Neural progenitor cell (in vitro differentiated cells): ENCODE results near the gene TP53BP2. TPM values are rescaled to one million over a fixed set of nuclear protein-coding genes. Genes with fewer than 3 reads are reported as not detected.

Experiments used
- DNase-seq: peaks from one replicate; pipeline ENCODE4 v3.0.0-alpha.2; 2016; ENCODE audit warnings: low spot score
- H2AFZ ChIP-seq: fragments of 200-600 bp; sonication (generic); replicated peaks from 2 replicates; pipeline ENCODE4 v1.6.1; 2016; ENCODE audit warnings: antibody characterized with exemption
- H3F3A ChIP-seq: fragments of 200-600 bp; sonication (generic); 2 replicates; pipeline ENCODE4 v1.6.1; 2016; ENCODE audit warnings: antibody characterized with exemption, low read depth
- H3K27ac ChIP-seq: fragments of 200-600 bp; sonication (generic); 2 replicates; pipeline ENCODE4 v1.5.1; 2016; ENCODE audit warnings: mild to moderate bottlenecking
- H3K27me3 ChIP-seq: fragments of 200-600 bp; sonication (generic); 2 replicates; pipeline ENCODE4 v1.6.1; 2016; ENCODE audit warnings: mild to moderate bottlenecking, moderate library complexity
- H3K36me3 ChIP-seq: fragments of 200-600 bp; sonication (generic); 2 replicates; pipeline ENCODE4 v1.5.1; 2016
- H3K4me1 ChIP-seq: fragments of 200-600 bp; sonication (generic); 2 replicates; pipeline ENCODE4 v1.6.1; 2016; ENCODE audit warnings: mixed run types
- H3K4me2 ChIP-seq: fragments of 200-600 bp; sonication (generic); 2 replicates; pipeline ENCODE4 v1.6.1; 2016
- H3K4me3 ChIP-seq: fragments of 200-600 bp; sonication (generic); 2 replicates; pipeline ENCODE4 v1.5.1; 2016
- H3K79me2 ChIP-seq: fragments of 200-600 bp; sonication (generic); 2 replicates; pipeline ENCODE4 v1.6.1; 2016; ENCODE audit warnings: low read depth
- H3K9ac ChIP-seq: fragments of 200-600 bp; sonication (generic); 2 replicates; pipeline ENCODE4 v1.6.1; 2016
- H3K9me3 ChIP-seq: fragments of 200-600 bp; sonication (generic); 2 replicates; pipeline ENCODE4 v1.5.1; 2016; ENCODE audit warnings: low read depth
- H4K20me1 ChIP-seq: fragments of 200-600 bp; sonication (generic); 2 replicates; pipeline ENCODE4 v1.6.1; 2016; ENCODE audit warnings: low read depth
- H3K27ac Mint-ChIP-seq: 3 replicates; pipeline ENCODE4 v1.8.0; 2021; ENCODE audit warnings: mixed read lengths
- H3K27me3 Mint-ChIP-seq: 2 replicates; pipeline ENCODE4 v1.8.0; 2022; ENCODE audit warnings: low read depth, mild to moderate bottlenecking, inconsistent platforms, moderate library complexity, mixed read lengths; ENCODE audit not compliant: insufficient read depth
- H3K36me3 Mint-ChIP-seq: 3 replicates; pipeline ENCODE4 v1.8.0; 2021; ENCODE audit warnings: mixed read lengths
- H3K4me1 Mint-ChIP-seq: 3 replicates; pipeline ENCODE4 v1.8.0; 2021; ENCODE audit warnings: mixed read lengths
- H3K4me3 Mint-ChIP-seq: 3 replicates; pipeline ENCODE4 v1.8.0; 2021; ENCODE audit warnings: mild to moderate bottlenecking, moderate library complexity, mixed read lengths
- H3K9me3 Mint-ChIP-seq: 3 replicates; pipeline ENCODE4 v1.8.0; 2020; ENCODE audit warnings: mixed read lengths
- EZH2 ChIP-seq: fragments of 200-600 bp; sonication (generic); IDR thresholded peaks from 2 replicates; pipeline ENCODE4 v1.6.1; 2017; ENCODE audit warnings: antibody characterized with exemption, mild to moderate bottlenecking, moderate library complexity
- EZH2phosphoT487 ChIP-seq: fragments of 200-600 bp; sonication (generic); IDR thresholded peaks from 2 replicates; pipeline ENCODE4 v1.6.1; 2017; ENCODE audit warnings: antibody characterized with exemption
- total RNA-seq: library from RNA; depleted of rRNA; stranded (reverse); fragments of >200 nt; gene quantifications from 2 replicates; pipeline ENCODE4 v1.2.3, GENCODE V29; 2015; ENCODE audit warnings: low replicate concordance
- TF ChIP-seq, protein P1 (sequence below): fragments of 200-600 bp; sonication (generic); IDR thresholded peaks from 2 replicates; pipeline ENCODE4 v1.5.1; 2017; ENCODE audit warnings: antibody characterized with exemption, mild to moderate bottlenecking

Gene TP53BP2
- total RNA-seq, 1 donor from 2014 or later: 56.3 TPM

GRCh38 chr1:223828162-223828848, 17.4 kb downstream of the TP53BP2 start:
- Histone ChIP-seq H3K79me2 (peaks cover 100% of the 10 kb centered on the region), H4K20me1 (peaks cover 93% of the 10 kb centered on the region)
- TF ChIP-seq EZH2phosphoT487 (no peak), EZH2 (no peak)
- TF ChIP-seq, protein P1, sequence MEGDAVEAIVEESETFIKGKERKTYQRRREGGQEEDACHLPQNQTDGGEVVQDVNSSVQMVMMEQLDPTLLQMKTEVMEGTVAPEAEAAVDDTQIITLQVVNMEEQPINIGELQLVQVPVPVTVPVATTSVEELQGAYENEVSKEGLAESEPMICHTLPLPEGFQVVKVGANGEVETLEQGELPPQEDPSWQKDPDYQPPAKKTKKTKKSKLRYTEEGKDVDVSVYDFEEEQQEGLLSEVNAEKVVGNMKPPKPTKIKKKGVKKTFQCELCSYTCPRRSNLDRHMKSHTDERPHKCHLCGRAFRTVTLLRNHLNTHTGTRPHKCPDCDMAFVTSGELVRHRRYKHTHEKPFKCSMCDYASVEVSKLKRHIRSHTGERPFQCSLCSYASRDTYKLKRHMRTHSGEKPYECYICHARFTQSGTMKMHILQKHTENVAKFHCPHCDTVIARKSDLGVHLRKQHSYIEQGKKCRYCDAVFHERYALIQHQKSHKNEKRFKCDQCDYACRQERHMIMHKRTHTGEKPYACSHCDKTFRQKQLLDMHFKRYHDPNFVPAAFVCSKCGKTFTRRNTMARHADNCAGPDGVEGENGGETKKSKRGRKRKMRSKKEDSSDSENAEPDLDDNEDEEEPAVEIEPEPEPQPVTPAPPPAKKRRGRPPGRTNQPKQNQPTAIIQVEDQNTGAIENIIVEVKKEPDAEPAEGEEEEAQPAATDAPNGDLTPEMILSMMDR: no peak

DNA sequence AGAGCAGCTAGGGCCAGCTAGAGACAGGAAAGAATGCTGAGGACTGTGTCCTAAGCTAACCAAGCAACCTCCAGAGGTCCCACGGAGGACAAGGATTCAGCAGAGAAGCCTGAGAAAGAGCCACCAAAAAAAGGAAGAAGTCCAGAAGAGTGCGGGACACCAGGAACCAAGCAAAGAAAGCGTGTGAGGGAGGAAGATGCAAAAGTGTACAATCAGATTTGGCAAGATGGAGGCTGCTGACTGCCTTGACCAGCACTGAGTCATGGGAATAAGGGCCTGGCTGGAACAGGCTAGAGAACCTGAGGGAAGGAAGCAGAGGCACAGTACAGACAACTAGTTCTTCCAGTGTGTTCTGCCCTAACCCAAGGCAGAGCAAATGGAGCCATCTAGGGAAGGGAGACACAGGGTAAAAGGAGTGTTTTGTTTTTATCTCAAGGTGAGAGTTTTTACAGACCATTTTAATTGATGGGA, 18.5 kb downstream of the TP53BP2 start:
- Histone ChIP-seq H3K27ac (no peak overlapping the region), H3K9ac (no peak overlapping the region), H2AFZ (no peak overlapping the region), H3K36me3 (no peaks in the 10 kb centered on the region), H3K79me2 (peaks cover 100% of the 10 kb centered on the region), H3K27me3 (no peaks in the 10 kb centered on the region), H4K20me1 (peaks cover 93% of the 10 kb centered on the region), H3K4me3 (no peak overlapping the region), H3F3A (no peaks in the 10 kb centered on the region), H3K4me1 (peaks cover 12% of the 10 kb centered on the region), H3K9me3 (no peaks in the 10 kb centered on the region), H3K4me2 (no peak overlapping the region)
- Mint-ChIP-seq H3K27me3 (no peaks in the 10 kb centered on the region), H3K27ac (no peak overlapping the region), H3K36me3 (peaks cover 5% of the 10 kb centered on the region), H3K9me3 (no peaks in the 10 kb centered on the region), H3K4me1 (peaks cover 10% of the 10 kb centered on the region), H3K4me3 (no peak overlapping the region)
- TF ChIP-seq, protein P1: no peak
- TF ChIP-seq EZH2phosphoT487 (no peak), EZH2 (no peak)
- no peak for DNase-seq

More at GRCh38 chr1:223828162-223828848, 17.4 kb downstream of the TP53BP2 start:
- H3K4me1 Mint-ChIP-seq: peaks cover 15% of the 10 kb centered on the region
- H3K27ac Mint-ChIP-seq: no peak overlapping the region
- peaks cover 9% of the 10 kb centered on the region for H3K4me1 ChIP-seq
- no peak overlapping the region for H2AFZ ChIP-seq
- peaks cover 3% of the 10 kb centered on the region for H3K36me3 Mint-ChIP-seq
- no peaks in the 10 kb centered on the region for H3K9me3 Mint-ChIP-seq
- DNase-seq: no peak
- no peaks in the 10 kb centered on the region for H3F3A ChIP-seq
- no peak overlapping the region for H3K4me2 ChIP-seq
- H3K27me3 ChIP-seq: no peaks in the 10 kb centered on the region
- H3K4me3 Mint-ChIP-seq: no peak overlapping the region
- H3K9ac ChIP-seq: no peak overlapping the region
- no peaks in the 10 kb centered on the region for H3K27me3 Mint-ChIP-seq
- H3K27ac ChIP-seq: no peak overlapping the region
- H3K4me3 ChIP-seq: no peak overlapping the region
- no peaks in the 10 kb centered on the region for H3K9me3 ChIP-seq
- H3K36me3 ChIP-seq: no peaks in the 10 kb centered on the region

- Mint-ChIP-seq H3K27me3 (no peaks in the 10 kb centered on the region), H3K4me1 (peaks cover 11% of the 10 kb centered on the region), H3K27ac (no peak overlapping the region), H3K4me3 (no peak overlapping the region), H3K9me3 (no peaks in the 10 kb centered on the region), H3K36me3 (peaks cover 11% of the 10 kb centered on the region)
- H3K9ac ChIP-seq: no peak overlapping the region
- TF ChIP-seq EZH2 (no peak), EZH2phosphoT487 (no peak)
- TF ChIP-seq, protein P1: no peak
- no peaks in the 10 kb centered on the region for H3K27me3 ChIP-seq
- no peak for DNase-seq
- peaks cover 1% of the 10 kb centered on the region for H3K36me3 ChIP-seq
- H3K4me3 ChIP-seq: no peak overlapping the region
- peaks cover 15% of the 10 kb centered on the region for H3K4me1 ChIP-seq
- H2AFZ ChIP-seq: no peak overlapping the region
- peaks cover 97% of the 10 kb centered on the region for H4K20me1 ChIP-seq
- H3K4me2 ChIP-seq: no peak overlapping the region
- H3F3A ChIP-seq: peaks cover 3% of the 10 kb centered on the region
- no peak overlapping the region for H3K27ac ChIP-seq
- H3K9me3 ChIP-seq: no peaks in the 10 kb centered on the region
- peaks cover 100% of the 10 kb centered on the region for H3K79me2 ChIP-seq
These were observed 19.7 kb downstream of the TP53BP2 start for GRCh38 chr1:223825767-223826748.
